Fibroblast of villous mesenchyme (primary cell): ENCODE measurements around the gene SLC35C1. TPM values are rescaled to one million over a fixed set of nuclear protein-coding genes. Genes with fewer than 3 reads are reported as not detected.
"Not testable (repeated sequence)": the region's sequence is repeated elsewhere in the genome, so short reads cannot be mapped to it uniquely, and the experiment has no call there.

ENCODE experiments used
- DNase-seq: peaks from one replicate; pipeline ENCODE4 v3.0.0-alpha.2; 2010; ENCODE audit warnings: low read depth
- H3K4me3 ChIP-seq: 2 replicates; pipeline ENCODE4 v1.5.1; 2011; ENCODE audit warnings: low read depth, mild to moderate bottlenecking, low read length
- CTCF ChIP-seq: IDR thresholded peaks from 2 replicates; pipeline ENCODE4 v1.5.1; 2012; ENCODE audit warnings: low read depth, mild to moderate bottlenecking, low read length; ENCODE audit not compliant: insufficient read depth
- total RNA-seq: library from RNA; depleted of rRNA; stranded (reverse); fragments of >200 nt; gene quantifications from 2 replicates; pipeline ENCODE4 v1.2.3, GENCODE V29; 2012

SLC35C1 gene
- total RNA-seq, 1 donor, result 14.2 TPM

DNA sequence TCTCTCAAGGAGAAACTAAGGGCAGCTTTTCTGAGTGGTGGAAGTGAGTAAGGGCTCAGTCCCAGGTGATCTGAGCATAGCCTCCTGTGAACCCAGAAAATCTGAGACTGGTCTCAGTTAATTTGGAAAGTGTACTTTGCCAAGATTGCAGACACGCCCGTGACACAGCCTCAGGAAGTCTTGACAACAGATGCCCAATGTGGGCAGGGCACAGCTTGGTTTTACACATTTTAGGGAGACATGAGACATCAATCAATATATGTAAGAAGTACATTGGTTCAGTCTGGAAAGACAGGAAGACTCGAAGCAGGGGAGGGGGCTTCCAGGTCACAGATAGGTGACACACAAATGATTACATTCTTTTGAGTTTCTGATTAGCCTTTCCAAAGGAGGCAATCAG lies 28.8 kb downstream of the SLC35C1 start:
- no peak for DNase-seq
- no peak overlapping the region for H3K4me3 ChIP-seq
- TF ChIP-seq CTCF, result no peak

DNA sequence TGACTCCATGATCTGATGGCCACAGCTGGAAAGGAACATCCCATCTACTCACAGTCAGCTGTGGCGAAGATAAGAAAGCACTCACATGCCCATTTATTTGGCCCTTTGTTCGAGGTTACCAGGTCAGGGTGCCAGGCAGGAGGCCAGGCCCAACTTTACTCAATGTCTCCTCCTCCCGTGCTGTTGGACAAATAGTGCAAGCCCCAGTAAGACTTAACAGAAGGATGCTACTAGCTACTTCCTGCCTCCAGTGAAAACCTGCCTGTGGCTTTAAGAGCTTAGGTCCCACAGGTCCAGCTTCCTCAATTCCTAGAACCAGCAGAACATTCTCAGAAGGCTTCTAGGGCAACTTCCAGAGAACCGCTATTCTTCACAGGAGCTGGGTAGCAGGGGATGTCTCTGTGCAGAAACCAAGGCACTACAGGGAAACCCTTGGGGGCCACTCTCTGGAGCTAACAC lies 29.4 kb downstream of the SLC35C1 start:
- H3K4me3 ChIP-seq, result no peak overlapping the region
- TF ChIP-seq CTCF, result no peak
- no peak for DNase-seq

DNA sequence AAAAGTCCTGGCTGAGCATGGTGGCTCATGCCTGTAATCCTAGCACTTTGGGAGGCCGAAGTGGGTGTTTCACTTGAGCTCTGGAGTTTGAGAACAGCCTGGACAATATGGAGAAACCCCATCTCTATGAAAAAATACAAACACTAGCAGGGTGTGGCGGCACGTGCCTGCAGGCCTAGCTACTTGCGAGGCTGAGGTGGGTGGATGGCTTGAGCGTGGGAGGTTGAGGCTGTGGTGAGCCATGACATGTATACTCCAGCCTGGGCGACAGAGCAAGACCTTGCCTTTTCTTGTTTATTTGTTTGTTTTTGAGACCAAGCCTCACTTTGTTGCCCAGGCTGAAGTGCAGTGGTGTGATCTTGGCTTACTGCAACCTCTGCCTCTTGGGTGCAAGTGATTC lies 34.3 kb downstream of the SLC35C1 start:
- no peak overlapping the region for H3K4me3 ChIP-seq
- no peak for TF ChIP-seq CTCF
- DNase-seq, result no peak

GRCh38 chr11:45840251-45840650 lies 35.3 kb downstream of the SLC35C1 start:
- not testable (repeated sequence) for DNase-seq, H3K4me3 ChIP-seq

- no peak overlapping the region for H3K4me3 ChIP-seq
- peak; percentile 95 for TF ChIP-seq CTCF
- peak; percentile 92 for DNase-seq
Measured at GRCh38 chr11:45843158-45843924, 38.4 kb downstream of the SLC35C1 start.

GRCh38 chr11:45844822-45845578 lies 40.1 kb downstream of the SLC35C1 start:
- no peak for TF ChIP-seq CTCF
- no peak for DNase-seq
- no peak overlapping the region for H3K4me3 ChIP-seq

GRCh38 chr11:45846174-45846675 lies 41.3 kb downstream of the SLC35C1 start:
- TF ChIP-seq CTCF, result no peak
- H3K4me3 ChIP-seq, result no peak overlapping the region
- DNase-seq, result no peak
